HG02610 (cell line): ENCODE measurements around the gene SPON1.

Source experiments
- ATAC-seq: cut with Tn5 transposase; IDR thresholded peaks from one replicate; pipeline ENCODE4 v1.9.1; 2021; ENCODE audit warnings: mild to moderate bottlenecking, moderate library complexity; ENCODE audit not compliant: unreplicated experiment

SPON1 gene

GRCh38 chr11:13942971-13943381 lies 19.5 kb upstream of the SPON1 start:
- ATAC-seq, result no peak

GRCh38 chr11:13944016-13944415 lies 18.5 kb upstream of the SPON1 start:
- no peak for ATAC-seq

- ATAC-seq, result no peak
Measured at GRCh38 chr11:13944911-13945425, 17.6 kb upstream of the SPON1 start.

GRCh38 chr11:13947379-13947778 lies 15.1 kb upstream of the SPON1 start:
- ATAC-seq, result no peak

- ATAC-seq, result no peak
Measured at GRCh38 chr11:13949876-13950275, 12.6 kb upstream of the SPON1 start.

- ATAC-seq, result no peak
Measured at GRCh38 chr11:13952221-13952620, 10.3 kb upstream of the SPON1 start.

GRCh38 chr11:13952668-13953067 lies 9.9 kb upstream of the SPON1 start:
- ATAC-seq, result no peak

- ATAC-seq, result no peak
Measured at GRCh38 chr11:13954591-13954990, 7.9 kb upstream of the SPON1 start.

- no peak for ATAC-seq
Measured at GRCh38 chr11:13955971-13956421, 6.5 kb upstream of the SPON1 start.

GRCh38 chr11:13956988-13957387 lies 5.5 kb upstream of the SPON1 start:
- ATAC-seq, result no peak

- ATAC-seq, result no peak
Measured at GRCh38 chr11:13958641-13959400, 3.7 kb upstream of the SPON1 start.

GRCh38 chr11:13962198-13962561 lies 343 bp upstream of the SPON1 start:
- ATAC-seq, result no peak

- no peak for ATAC-seq
Measured at GRCh38 chr11:13963169-13963948, 836 bp downstream of the SPON1 start.

- ATAC-seq, result no peak
Measured at GRCh38 chr11:13963949-13964770, 1.6 kb downstream of the SPON1 start.

- ATAC-seq, result no peak
Measured at GRCh38 chr11:13964771-13965074, 2.2 kb downstream of the SPON1 start.

- ATAC-seq, result no peak
Measured at GRCh38 chr11:13965337-13965736, 2.8 kb downstream of the SPON1 start.

- no peak for ATAC-seq
Measured at GRCh38 chr11:13966013-13966412, 3.5 kb downstream of the SPON1 start.

GRCh38 chr11:13966486-13966885 lies 4.0 kb downstream of the SPON1 start:
- no peak for ATAC-seq

GRCh38 chr11:13970986-13971385 lies 8.5 kb downstream of the SPON1 start:
- ATAC-seq, result no peak

- ATAC-seq, result no peak
Measured at GRCh38 chr11:13972043-13972910, 9.8 kb downstream of the SPON1 start.
